Activated CD8-positive, alpha-beta memory T cell treated with anti-CD3 and anti-CD28 coated beads, Interleukin-2, amount 50 U/mL, for 1 hour (primary cell): ENCODE measurements around the gene NEDD4L.
"Not testable (repeated sequence)": the region's sequence is repeated elsewhere in the genome, so short reads cannot be mapped to it uniquely, and the experiment has no call there.

Source experiments
- DNase-seq: peaks from one replicate; pipeline ENCODE4 v3.0.0-alpha.2; 2020; ENCODE audit errors: extremely low read depth

The NEDD4L gene

GRCh38 chr18:58373481-58373880 is 329.5 kb downstream of the NEDD4L start:
- no peak for DNase-seq

GRCh38 chr18:58375051-58375450 is 331.0 kb downstream of the NEDD4L start:
- DNase-seq, result no peak

- DNase-seq, result no peak
Observed at GRCh38 chr18:58378411-58379379, 334.7 kb downstream of the NEDD4L start.

GRCh38 chr18:58379443-58379842 is 335.4 kb downstream of the NEDD4L start:
- DNase-seq, result no peak

DNA sequence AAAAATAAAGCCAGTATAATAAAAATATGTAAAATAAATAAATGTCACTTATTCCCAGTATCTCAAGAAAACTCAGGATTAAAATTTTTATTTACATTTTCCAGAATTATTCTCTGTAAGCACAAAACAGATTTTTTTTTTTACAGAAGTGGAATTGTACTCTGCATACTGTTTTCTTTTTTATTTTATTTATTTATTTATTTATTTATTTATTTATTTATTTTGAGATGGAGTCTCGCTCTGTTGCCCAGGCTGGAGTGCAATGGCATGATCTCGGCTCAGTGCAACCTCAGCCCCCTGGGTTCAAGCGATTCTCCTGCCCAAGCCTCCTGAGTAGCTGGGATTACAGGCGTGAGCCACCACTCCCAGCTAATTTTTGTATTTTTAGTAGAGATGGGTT is 336.1 kb downstream of the NEDD4L start:
- DNase-seq, result not testable (repeated sequence)

DNA sequence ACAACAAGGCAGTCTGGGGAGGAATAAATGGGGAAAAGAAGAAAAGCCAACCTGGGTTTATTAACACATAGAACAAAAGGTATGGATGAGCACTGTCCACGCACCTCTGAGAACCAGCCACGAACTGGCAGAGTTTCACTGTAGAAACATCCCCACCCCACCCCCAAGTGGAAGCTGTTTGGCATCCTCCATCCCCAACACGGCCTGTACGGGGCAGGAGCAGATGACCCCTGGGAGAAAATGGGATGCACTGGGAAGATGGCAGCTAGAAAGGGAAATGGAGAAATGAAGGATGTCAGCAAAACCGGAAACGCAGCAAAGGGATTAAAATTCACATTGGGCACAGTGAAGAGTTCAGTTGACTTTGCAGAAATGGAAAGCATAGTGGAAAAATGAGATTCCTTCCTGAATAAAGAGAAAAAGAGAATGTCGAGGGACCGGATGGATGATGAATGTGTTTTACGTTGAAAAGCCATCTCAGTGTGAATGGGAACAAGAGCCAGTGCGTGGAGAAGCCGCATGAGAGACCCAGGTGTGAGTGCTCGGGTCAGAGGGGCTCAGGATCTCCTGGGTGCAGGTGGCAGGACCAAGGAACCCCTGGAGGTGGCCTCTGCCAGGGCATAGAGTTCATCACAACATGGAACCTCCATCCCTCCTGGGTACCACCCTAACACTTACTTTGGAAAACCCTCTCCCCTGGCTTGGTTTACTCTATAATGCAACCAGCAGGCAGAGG is 337.8 kb downstream of the NEDD4L start:
- DNase-seq, result no peak

DNA sequence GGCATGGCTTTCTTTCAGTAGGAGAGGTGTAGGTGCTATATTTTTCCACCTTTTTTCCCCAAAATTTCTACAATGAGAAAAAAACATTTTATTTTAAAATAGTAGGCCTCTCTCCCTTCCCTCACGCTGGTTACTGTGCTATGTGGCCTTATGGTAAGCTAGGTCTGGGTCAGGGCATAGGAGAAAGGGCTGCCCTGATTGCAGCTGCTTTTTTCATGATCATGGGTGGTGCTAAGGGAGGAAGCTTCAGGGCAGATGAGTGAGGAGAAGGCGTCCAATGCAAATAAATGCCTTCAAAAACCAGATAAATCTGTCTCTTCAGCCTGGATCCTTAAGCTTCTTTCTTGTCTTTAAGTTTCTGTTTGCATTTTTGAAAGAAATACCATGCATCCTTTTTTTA is 338.4 kb downstream of the NEDD4L start:
- DNase-seq, result no peak

- no peak for DNase-seq
Observed at GRCh38 chr18:58385472-58385871, 341.4 kb downstream of the NEDD4L start.

DNA sequence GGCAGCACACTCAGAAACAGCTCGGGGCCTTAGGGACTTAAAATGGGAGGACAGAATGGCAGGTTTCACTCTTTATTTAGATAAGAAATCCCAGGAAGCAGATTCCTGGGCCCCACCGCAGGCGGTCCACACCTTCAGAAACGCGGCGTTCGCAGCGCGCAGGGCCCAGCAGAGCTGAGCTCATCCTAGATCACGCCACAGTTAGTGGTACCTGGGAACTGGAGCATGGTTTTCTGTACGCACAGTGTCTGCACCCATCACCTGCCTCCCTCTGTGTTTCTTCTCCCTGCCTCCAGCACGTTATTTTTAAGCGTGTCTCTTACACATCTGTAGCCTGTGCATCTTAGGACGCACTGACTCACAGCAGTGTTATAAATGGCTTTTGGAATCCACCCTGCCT is 342.8 kb downstream of the NEDD4L start:
- no peak for DNase-seq

- DNase-seq, result no peak
Observed at GRCh38 chr18:58387716-58388115, 343.7 kb downstream of the NEDD4L start.

- DNase-seq, result no peak
Observed at GRCh38 chr18:58388736-58389135, 344.7 kb downstream of the NEDD4L start.

GRCh38 chr18:58389745-58390144 is 345.7 kb downstream of the NEDD4L start:
- no peak for DNase-seq

- DNase-seq, result no peak
Observed at GRCh38 chr18:58390399-58390798, 346.4 kb downstream of the NEDD4L start.

- DNase-seq, result no peak
Observed at GRCh38 chr18:58391231-58391825, 347.3 kb downstream of the NEDD4L start.

DNA sequence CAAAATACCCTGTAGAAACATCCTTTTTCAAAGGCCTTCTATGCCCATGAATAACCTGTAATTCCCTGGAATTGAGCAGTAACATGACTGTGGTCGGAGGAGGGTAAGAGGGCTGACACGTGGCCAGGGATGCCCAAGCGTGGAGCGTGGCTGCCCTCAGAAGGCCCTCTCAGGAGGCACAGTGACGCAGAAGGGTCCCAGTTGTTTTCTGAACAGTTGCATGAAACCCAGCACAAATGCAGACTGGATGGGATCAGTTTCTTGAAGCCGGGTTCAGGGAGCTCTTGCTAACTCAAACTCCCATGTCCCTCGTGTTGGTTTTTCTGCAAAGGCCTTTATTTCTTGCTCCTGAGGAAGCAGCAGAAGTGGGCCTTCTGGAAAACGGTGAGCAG is 347.9 kb downstream of the NEDD4L start:
- no peak for DNase-seq

DNA sequence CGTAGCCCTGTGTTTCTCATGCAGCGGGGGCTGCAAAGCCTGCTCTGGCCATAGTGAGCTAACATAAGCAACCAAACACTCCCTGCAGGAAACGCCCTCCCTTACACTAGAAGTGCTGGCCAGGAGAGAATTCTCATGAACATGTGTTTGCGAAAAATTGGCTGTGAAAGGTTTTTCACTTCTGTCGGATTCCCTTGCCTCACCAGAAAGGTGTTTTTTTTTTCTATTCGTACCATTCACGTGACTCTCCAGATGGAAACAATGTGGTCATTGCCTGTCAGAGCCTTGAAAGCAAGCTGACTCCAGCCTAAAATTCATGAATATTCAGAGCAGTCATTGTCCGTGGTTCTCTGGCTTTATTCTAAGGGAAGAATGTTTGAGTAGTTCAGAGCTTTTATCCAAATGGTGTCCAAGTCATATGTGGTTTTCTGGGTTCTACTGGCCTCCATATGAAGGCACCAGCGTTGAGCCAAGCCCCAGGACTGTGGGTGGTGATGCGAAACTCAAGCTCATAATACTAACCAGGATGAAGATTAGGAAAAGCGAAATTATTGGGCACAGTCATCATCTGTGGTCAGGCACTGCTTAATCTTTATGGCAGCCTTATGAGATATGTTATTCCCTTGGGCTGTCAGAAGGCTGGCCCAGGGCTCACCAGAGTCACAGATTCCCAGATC is 348.4 kb downstream of the NEDD4L start:
- DNase-seq, result no peak

- no peak for DNase-seq
Observed at GRCh38 chr18:58393295-58393694, 349.3 kb downstream of the NEDD4L start.

- DNase-seq, result no peak
Observed at GRCh38 chr18:58394046-58394445, 350.0 kb downstream of the NEDD4L start.

DNA sequence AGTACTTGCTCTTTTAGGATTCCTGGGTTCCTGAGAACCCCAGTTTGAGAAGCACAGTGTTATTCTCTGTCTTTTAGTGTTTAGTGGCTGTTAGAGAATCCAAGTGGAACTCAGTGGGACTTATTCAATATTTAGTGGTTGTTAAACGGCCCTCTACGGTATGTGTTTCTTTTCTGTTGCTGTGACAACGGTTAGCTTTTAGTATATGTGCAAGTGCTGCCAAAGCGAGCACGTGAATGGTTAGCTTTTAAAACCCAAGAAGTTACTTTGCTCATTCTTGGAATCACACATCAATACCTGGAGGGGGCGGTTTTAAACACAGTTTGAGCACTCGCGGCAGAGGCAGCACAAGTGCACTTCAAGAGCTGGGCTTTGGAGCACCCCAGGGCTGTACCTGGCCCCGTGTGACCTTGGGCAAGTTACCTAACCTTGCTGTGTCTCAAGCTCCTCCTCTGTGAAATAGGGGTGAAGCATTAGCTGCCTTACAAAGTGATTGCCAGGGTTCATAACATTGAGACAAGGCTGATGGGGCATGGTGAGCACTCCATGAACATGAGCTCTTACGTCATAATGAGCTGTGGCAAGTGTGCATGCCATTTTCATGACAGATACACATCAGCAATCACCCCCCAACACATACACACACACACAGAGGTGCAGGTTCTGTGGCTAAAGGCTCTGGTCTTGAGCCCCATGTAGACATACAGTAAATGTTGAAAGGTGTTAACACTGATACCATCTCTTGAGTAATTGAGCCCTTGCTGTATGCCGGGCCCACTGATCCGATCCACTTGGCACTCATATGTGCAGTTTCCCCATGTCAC is 350.8 kb downstream of the NEDD4L start:
- DNase-seq, result no peak

DNA sequence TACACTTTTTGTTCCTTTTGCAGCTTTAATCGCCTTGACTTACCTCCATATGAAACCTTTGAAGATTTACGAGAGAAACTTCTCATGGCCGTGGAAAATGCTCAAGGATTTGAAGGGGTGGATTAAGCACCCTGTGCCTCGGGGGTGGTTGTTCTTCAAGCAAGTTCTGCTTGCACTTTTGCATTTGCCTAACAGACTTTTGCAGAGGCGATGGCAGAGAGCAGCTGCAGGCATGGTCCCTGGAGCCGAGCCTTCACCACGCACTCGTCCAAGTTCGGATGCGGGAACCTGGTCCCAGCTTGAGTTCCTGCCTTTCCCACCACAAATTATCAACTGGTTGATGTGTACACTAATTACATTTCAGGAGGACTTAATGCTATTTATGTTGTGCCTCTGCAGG is 352.1 kb downstream of the NEDD4L start:
- DNase-seq, result no peak

GRCh38 chr18:58396966-58397365 is 352.9 kb downstream of the NEDD4L start:
- no peak for DNase-seq
